PFSK-1 (cell line): ENCODE measurements around the gene ZNF592.

Experiments used
- FOXP2 ChIP-seq: optimal IDR thresholded peaks from 2 replicates; pipeline ENCODE3; 2011; ENCODE audit warnings: borderline replicate concordance, control low read depth, inconsistent platforms; ENCODE audit not compliant: insufficient read depth; ENCODE audit errors: extremely low read length, extremely low read depth
- POLR2AphosphoS5 ChIP-seq: IDR thresholded peaks from 2 replicates; pipeline ENCODE4 v1.6.1; 2012; ENCODE audit warnings: low read depth, mild to moderate bottlenecking, control low read depth, low read length, moderate library complexity
- REST ChIP-seq, 2 experiments: IDR thresholded peaks; 2 replicates each; pipeline versions ENCODE4 v1.6.1 to v1.8.0; 2011 to 2012; ENCODE audit warnings: low read depth in 2 of 2, low read length in 2 of 2, control low read depth in 1 of 2, inconsistent platforms in 1 of 2, mild to moderate bottlenecking in 1 of 2, moderate library complexity in 1 of 2; ENCODE audit not compliant: insufficient read depth in 1 of 2
- SIN3A ChIP-seq: IDR thresholded peaks from 2 replicates; pipeline ENCODE4 v1.6.1; 2012; ENCODE audit warnings: mild to moderate bottlenecking, low read length, moderate library complexity, borderline replicate concordance; ENCODE audit not compliant: insufficient read depth
- TAF1 ChIP-seq: IDR thresholded peaks from 2 replicates; pipeline ENCODE4 v1.6.1; 2012; ENCODE audit warnings: low read length, control low read depth, borderline replicate concordance; ENCODE audit not compliant: insufficient read depth

The ZNF592 gene

GRCh38 chr15:84804005-84804900 is 55.9 kb downstream of the ZNF592 start:
- TF ChIP-seq FOXP2 (no peak), SIN3A (no peak), REST (IDR thresholded peaks at IDR 0.05; ENCODE audit: insufficient read depth in 1 of 2, low read depth in 2 of 2, low read length in 2 of 2) (no peak), POLR2AphosphoS5 (no peak), TAF1 (no peak)

GRCh38 chr15:84805221-84805620 is 56.8 kb downstream of the ZNF592 start:
- TF ChIP-seq FOXP2: no peak

DNA sequence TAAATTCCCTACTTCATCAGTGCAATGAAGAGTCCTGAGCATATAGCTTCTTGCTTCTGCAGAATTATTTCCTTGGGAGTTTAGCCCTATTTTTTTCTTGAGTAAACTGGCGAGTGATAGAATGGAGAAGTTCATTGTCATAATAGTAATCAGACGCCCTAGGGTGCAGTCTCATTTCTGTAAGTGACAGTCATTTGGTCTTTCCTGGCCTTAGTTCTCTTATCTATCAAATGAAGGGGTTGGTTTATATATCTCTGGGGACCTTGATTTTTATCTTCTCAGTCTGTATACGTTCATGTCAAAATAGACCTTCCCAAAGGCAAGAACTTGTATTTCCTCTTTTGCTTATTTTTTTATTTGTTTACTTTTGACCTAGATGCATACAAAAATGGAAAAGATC is 58.8 kb downstream of the ZNF592 start:
- TF ChIP-seq TAF1: no peak
- no peak for TF ChIP-seq FOXP2
- TF ChIP-seq SIN3A: no peak
- no peak for TF ChIP-seq REST (IDR thresholded peaks at IDR 0.05; ENCODE audit: insufficient read depth in 1 of 2, low read depth in 2 of 2, low read length in 2 of 2)
- TF ChIP-seq POLR2AphosphoS5: no peak

GRCh38 chr15:84810073-84810840 is 61.9 kb downstream of the ZNF592 start:
- TF ChIP-seq SIN3A (no peak), FOXP2 (no peak), REST (IDR thresholded peaks at IDR 0.05; ENCODE audit: insufficient read depth in 1 of 2, low read depth in 2 of 2, low read length in 2 of 2) (no peak)

GRCh38 chr15:84811151-84811550 is 62.8 kb downstream of the ZNF592 start:
- no peak for TF ChIP-seq TAF1

- TF ChIP-seq SIN3A (no peak), TAF1 (no peak), FOXP2 (no peak), POLR2AphosphoS5 (no peak), REST (IDR thresholded peaks at IDR 0.05; ENCODE audit: insufficient read depth in 1 of 2, low read depth in 2 of 2, low read length in 2 of 2) (no peak)
Measured at GRCh38 chr15:84811828-84812227, 63.4 kb downstream of the ZNF592 start.
